ENCODE data around the gene DDTL. TPM values are rescaled to one million over a fixed set of nuclear protein-coding genes. Genes with fewer than 3 reads are reported as not detected.

DDTL gene
- total RNA-seq, 5 donors from 2014 or later (not counting 1 experiment from before 2014, with no cell fraction given), result 3.5 to 7.7 (median 3.9) TPM; not detected in 1

DNA sequence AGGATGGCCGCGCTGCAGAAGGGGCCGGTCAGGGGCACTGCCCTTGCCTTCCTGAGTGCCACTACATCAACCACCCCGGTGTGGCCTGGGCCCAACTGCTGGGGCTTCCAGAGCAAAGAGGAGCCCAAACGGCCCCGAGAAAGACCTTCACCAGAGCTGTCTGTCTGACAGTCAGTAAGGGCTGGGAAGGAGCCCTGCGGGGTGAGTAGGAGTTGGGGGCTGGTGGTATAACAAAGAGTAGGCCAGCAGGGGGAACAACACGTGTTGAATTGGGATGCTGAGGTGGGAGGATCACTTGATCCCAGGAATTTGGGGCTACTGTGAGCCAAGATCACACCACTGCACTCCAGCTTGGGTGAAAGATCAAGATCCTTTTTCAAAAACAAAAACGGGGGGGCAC is 34.6 kb downstream of the DDTL start:
- ATAC-seq (replicated peaks in 1 of 4) (no peak), DNase-seq (no peak)
- Mint-ChIP-seq H3K27ac (no peak overlapping the region), H3K4me3 (no peak overlapping the region), H3K4me1 (peaks cover 0 to 4% (median 0%) of the 10 kb centered on the region in 3 donors), H3K9me3 (no peaks in the 10 kb centered on the region), H3K36me3 (no peaks in the 10 kb centered on the region), H3K27me3 (peaks cover 3 to 4% of the 10 kb centered on the region in 2 donors)
- CTCF ChIA-PET, result no interaction called here
- H3K36me3 ChIP-seq (ENCODE audit: control insufficient read depth in 2 of 2, extremely low read depth in 1 of 2, insufficient read depth in 1 of 2, low read length in 1 of 2), result no peaks in the 10 kb centered on the region
- no peak overlapping the region for H3K27ac ChIP-seq (ENCODE audit: low read length)
- no peak overlapping the region for H3K4me3 ChIP-seq (ENCODE audit: control insufficient read depth in 1 of 2, extremely low read depth in 1 of 2, low read length in 1 of 2)
- H3K4me1 ChIP-seq (ENCODE audit: control insufficient read depth in 1 of 2, extremely low read depth in 1 of 2, insufficient read depth in 2 of 2, low read length in 2 of 2), result no peaks in the 10 kb centered on the region
- H3K27me3 ChIP-seq (replicated peaks in 1 of 2; ENCODE audit: control insufficient read depth in 2 of 2, extremely low read depth in 1 of 2, insufficient read depth in 2 of 2, low read length in 1 of 2), result peaks cover 0 to 48% of the 10 kb centered on the region in 2 experiments
- POLR2A ChIA-PET, result no interaction called here
- H3K9me3 ChIP-seq, result no peaks in the 10 kb centered on the region
- WGBS (ENCODE audit: insufficient coverage), result 89% methylated on average over 9 of the region's 9 CpGs

DNA sequence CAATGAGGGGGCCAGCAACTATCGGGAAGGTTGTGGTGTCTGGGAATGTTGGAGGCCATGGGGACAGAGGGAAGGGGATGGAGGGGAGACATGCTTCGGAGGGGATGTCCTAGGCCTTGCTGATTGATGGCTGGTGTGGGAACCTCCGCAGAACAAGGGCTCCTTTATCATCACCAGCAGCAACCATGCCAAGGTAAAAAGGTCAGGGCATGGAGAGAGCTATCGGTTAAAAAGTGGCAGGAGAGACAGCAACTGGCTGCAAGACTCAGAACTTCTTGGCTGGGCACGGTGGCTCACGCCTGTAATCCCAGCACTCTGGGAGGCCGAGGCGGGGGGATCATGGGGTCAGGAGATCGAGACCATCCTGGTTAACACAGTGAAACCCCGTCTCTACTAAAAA is 35.6 kb downstream of the DDTL start:
- ATAC-seq (replicated peaks in 1 of 4) (no peak), DNase-seq (no peak)
- no peak overlapping the region for H3K4me3 Mint-ChIP-seq
- ChIA-PET CTCF (no interaction called here), POLR2A (no interaction called here)
- 87% methylated on average over 4 of the region's 10 CpGs for WGBS (ENCODE audit: insufficient coverage)
- no peaks in the 10 kb centered on the region for H3K9me3 Mint-ChIP-seq
- H3K27ac ChIP-seq (ENCODE audit: low read length), result no peak overlapping the region
- peaks cover 0 to 4% (median 0%) of the 10 kb centered on the region in 3 donors for H3K4me1 Mint-ChIP-seq
- H3K27me3 Mint-ChIP-seq, result peaks cover 3 to 4% of the 10 kb centered on the region in 2 donors
- H3K36me3 Mint-ChIP-seq, result no peaks in the 10 kb centered on the region
- no peaks in the 10 kb centered on the region for H3K4me1 ChIP-seq (ENCODE audit: control insufficient read depth in 1 of 2, extremely low read depth in 1 of 2, insufficient read depth in 2 of 2, low read length in 2 of 2)
- H3K27ac Mint-ChIP-seq, result peak overlapping the region in 1 of 2 donors; percentile 22
- no peaks in the 10 kb centered on the region for H3K36me3 ChIP-seq (ENCODE audit: control insufficient read depth in 2 of 2, extremely low read depth in 1 of 2, insufficient read depth in 1 of 2, low read length in 1 of 2)
- H3K4me3 ChIP-seq (ENCODE audit: control insufficient read depth in 1 of 2, extremely low read depth in 1 of 2, low read length in 1 of 2), result no peak overlapping the region
- peaks cover 0 to 54% of the 10 kb centered on the region in 2 experiments for H3K27me3 ChIP-seq (replicated peaks in 1 of 2; ENCODE audit: control insufficient read depth in 2 of 2, extremely low read depth in 1 of 2, insufficient read depth in 2 of 2, low read length in 1 of 2)
- no peaks in the 10 kb centered on the region for H3K9me3 ChIP-seq

DNA sequence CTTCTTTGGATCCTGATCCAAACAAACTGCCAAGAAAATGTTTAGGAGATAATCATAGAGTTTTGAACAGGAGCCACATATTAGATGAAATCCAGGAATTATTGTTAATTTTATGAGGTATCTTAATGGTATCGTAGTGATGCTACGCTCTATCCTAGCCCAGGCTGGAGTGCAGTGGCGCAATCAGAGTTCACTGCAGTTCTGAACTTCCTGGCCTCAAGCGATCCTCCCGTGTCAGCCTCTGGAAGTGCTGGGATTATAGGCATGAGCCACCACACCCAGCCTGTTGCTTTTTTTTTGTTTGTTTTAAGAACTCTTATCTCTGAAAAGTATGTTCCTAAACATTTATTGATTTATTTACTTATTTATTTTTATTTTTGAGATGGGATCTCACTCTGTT is 36.2 kb downstream of the DDTL start:
- no peak overlapping the region for H3K27ac ChIP-seq (ENCODE audit: low read length)
- Mint-ChIP-seq H3K4me1 (no peaks in the 10 kb centered on the region), H3K36me3 (no peaks in the 10 kb centered on the region), H3K27me3 (peaks cover 3 to 4% of the 10 kb centered on the region in 2 donors), H3K9me3 (no peaks in the 10 kb centered on the region), H3K4me3 (no peak overlapping the region), H3K27ac (no peak overlapping the region)
- WGBS (ENCODE audit: insufficient coverage), result 86% methylated on average over 5 of the region's 5 CpGs
- CTCF ChIA-PET, result no interaction called here
- H3K36me3 ChIP-seq (ENCODE audit: control insufficient read depth in 2 of 2, extremely low read depth in 1 of 2, insufficient read depth in 1 of 2, low read length in 1 of 2), result no peaks in the 10 kb centered on the region
- no peaks in the 10 kb centered on the region for H3K4me1 ChIP-seq (ENCODE audit: control insufficient read depth in 1 of 2, extremely low read depth in 1 of 2, insufficient read depth in 2 of 2, low read length in 2 of 2)
- H3K9me3 ChIP-seq, result no peaks in the 10 kb centered on the region
- no peak for ATAC-seq (replicated peaks in 1 of 4)
- H3K4me3 ChIP-seq (ENCODE audit: control insufficient read depth in 1 of 2, extremely low read depth in 1 of 2, low read length in 1 of 2), result no peak overlapping the region
- H3K27me3 ChIP-seq (replicated peaks in 1 of 2; ENCODE audit: control insufficient read depth in 2 of 2, extremely low read depth in 1 of 2, insufficient read depth in 2 of 2, low read length in 1 of 2), result peaks cover 0 to 54% of the 10 kb centered on the region in 2 experiments
- no peak for DNase-seq
- POLR2A ChIA-PET, result no interaction called here

DNA sequence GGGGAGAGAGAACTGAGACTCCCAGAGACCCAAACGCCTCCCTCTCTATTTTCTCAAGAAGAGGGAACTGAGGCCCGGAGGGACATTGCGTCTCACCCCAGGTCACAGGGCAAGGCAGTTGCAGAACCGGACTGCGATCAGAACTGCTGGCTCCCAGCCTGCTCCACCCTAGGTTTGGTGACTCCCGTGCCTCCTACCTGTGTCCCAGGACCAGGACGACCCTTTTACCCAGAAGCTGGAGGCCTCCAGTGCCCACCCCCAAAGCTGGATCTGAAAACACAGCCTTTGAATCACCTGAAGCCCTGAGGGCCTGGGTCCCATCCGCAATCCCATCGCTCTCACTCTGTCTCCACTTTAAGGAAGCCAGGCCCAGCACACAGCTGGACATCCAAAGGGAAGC is 37.2 kb downstream of the DDTL start:
- Mint-ChIP-seq H3K4me1 (no peaks in the 10 kb centered on the region), H3K36me3 (no peaks in the 10 kb centered on the region), H3K27ac (no peak overlapping the region), H3K4me3 (no peak overlapping the region), H3K9me3 (no peaks in the 10 kb centered on the region), H3K27me3 (peaks cover 3 to 4% of the 10 kb centered on the region in 2 donors)
- no peaks in the 10 kb centered on the region for H3K4me1 ChIP-seq (ENCODE audit: control insufficient read depth in 1 of 2, extremely low read depth in 1 of 2, insufficient read depth in 2 of 2, low read length in 2 of 2)
- H3K36me3 ChIP-seq (ENCODE audit: control insufficient read depth in 2 of 2, extremely low read depth in 1 of 2, insufficient read depth in 1 of 2, low read length in 1 of 2), result no peaks in the 10 kb centered on the region
- WGBS (ENCODE audit: insufficient coverage), result 87% methylated on average over 8 of the region's 9 CpGs
- DNase-seq (no peak), ATAC-seq (replicated peaks in 1 of 4) (no peak)
- H3K27me3 ChIP-seq (replicated peaks in 1 of 2; ENCODE audit: control insufficient read depth in 2 of 2, extremely low read depth in 1 of 2, insufficient read depth in 2 of 2, low read length in 1 of 2), result peaks cover 0 to 51% of the 10 kb centered on the region in 2 experiments
- H3K4me3 ChIP-seq (ENCODE audit: control insufficient read depth in 1 of 2, extremely low read depth in 1 of 2, low read length in 1 of 2), result no peak overlapping the region
- H3K27ac ChIP-seq (ENCODE audit: low read length), result no peak overlapping the region
- no peaks in the 10 kb centered on the region for H3K9me3 ChIP-seq
- CTCF ChIA-PET, result interaction anchor here in 1 of 2 donors (0.6 kb wide), 1 partner anchor 247 kb away, joined by 3 read pairs; no protein-coding TSS in a partner anchor
- POLR2A ChIA-PET, result no interaction called here

DNA sequence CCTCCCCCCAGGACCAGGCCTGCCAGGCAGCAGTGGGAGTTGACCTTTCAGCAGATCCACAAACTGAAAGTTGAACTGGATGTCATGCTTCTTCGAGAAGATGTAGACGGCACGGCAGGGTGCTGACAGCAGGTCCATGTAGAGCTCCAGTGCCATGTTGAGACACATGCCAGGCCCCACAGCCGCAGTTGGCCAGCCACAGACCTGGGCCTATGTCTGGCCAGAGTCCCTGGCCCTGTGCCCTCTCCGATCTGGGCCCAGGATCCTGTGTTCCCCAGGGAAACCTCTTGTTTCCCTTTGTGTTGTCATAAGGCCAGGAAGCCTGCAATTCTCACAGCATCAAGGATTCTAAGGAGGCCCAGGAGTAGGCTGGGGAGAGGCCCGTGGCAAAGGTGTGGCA is 38.5 kb downstream of the DDTL start, which contains the start of gene GSTT4:
Gene GSTT4 (minus strand): TSS at position 253 of the 400 bp plus-strand sequence. CDS start 97 bp downstream, at position 156.
- DNase-seq (no peak), ATAC-seq (replicated peaks in 1 of 4) (no peak)
- Histone ChIP-seq H3K27ac (ENCODE audit: low read length) (no peak within 1 kb of the TSS), H3K9me3 (no peaks in the 10 kb centered on the region), H3K36me3 (ENCODE audit: control insufficient read depth in 2 of 2, extremely low read depth in 1 of 2, insufficient read depth in 1 of 2, low read length in 1 of 2) (no peaks in the 10 kb centered on the region), H3K4me1 (ENCODE audit: control insufficient read depth in 1 of 2, extremely low read depth in 1 of 2, insufficient read depth in 2 of 2, low read length in 2 of 2) (peaks cover 0 to under 1% of the 10 kb centered on the region in 2 experiments), H3K27me3 (replicated peaks in 1 of 2; ENCODE audit: control insufficient read depth in 2 of 2, extremely low read depth in 1 of 2, insufficient read depth in 2 of 2, low read length in 1 of 2) (peaks cover 0 to 47% of the 10 kb centered on the region in 2 experiments), H3K4me3 (ENCODE audit: control insufficient read depth in 1 of 2, extremely low read depth in 1 of 2, low read length in 1 of 2) (no peak within 1 kb of the TSS)
- H3K9me3 Mint-ChIP-seq, result no peaks in the 10 kb centered on the region
- POLR2A ChIA-PET, result no interaction called here
- 85% methylated on average over 6 of the region's 6 CpGs for WGBS (ENCODE audit: insufficient coverage)
- peaks cover 3 to 4% of the 10 kb centered on the region in 2 donors for H3K27me3 Mint-ChIP-seq
- CTCF ChIA-PET, result no interaction called here
- no peak within 1 kb of the TSS for H3K4me3 Mint-ChIP-seq
- no peaks in the 10 kb centered on the region for H3K36me3 Mint-ChIP-seq
- no peak within 1 kb of the TSS for H3K27ac Mint-ChIP-seq
- peaks cover 2% of the 10 kb centered on the region in 3 donors for H3K4me1 Mint-ChIP-seq

DNA sequence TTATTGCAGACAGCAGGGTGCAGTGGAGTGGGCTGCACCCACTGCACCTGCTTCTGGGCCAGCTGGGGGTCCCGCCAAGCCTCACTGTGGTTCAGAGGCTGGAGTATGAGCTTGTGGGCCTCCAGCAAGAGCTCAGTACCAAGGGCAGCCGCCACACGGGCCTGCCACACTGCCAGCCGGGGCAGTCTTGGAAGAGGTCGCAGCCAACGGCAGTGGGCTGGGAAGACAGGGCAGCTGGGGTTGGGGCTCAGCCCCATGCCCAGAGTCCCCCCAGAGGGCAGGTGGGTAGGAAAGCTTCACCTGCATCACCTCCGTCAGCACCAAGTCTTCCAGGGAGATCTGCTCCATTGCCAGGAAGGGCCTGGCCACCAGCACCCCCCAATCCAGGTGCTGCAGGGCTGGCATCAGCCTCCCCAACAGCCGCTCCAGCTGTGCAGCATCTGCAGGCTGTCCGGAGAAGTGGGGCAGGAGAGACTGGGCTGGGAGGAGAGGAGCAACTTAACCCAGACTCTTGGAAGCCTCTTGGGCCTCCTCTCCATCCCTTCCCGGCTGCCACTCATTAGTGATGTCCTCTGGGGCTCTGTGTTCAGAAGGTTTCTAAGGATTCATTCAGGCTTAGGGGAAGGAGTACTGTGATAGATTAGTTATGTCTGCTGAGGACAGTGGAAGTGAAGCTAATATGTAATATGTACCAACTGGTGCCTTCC is 39.7 kb downstream of the DDTL start:
- H3K27ac Mint-ChIP-seq, result no peak overlapping the region
- no peaks in the 10 kb centered on the region for H3K9me3 Mint-ChIP-seq
- ATAC-seq (replicated peaks in 1 of 4) (no peak), DNase-seq (no peak)
- H3K4me1 Mint-ChIP-seq, result peaks cover 7 to 14% (median 10%) of the 10 kb centered on the region in 3 donors
- H3K4me3 ChIP-seq (ENCODE audit: control insufficient read depth in 1 of 2, extremely low read depth in 1 of 2, low read length in 1 of 2), result no peak overlapping the region
- no peak overlapping the region for H3K27ac ChIP-seq (ENCODE audit: low read length)
- no peaks in the 10 kb centered on the region for H3K9me3 ChIP-seq
- peaks cover 0 to 7% of the 10 kb centered on the region in 2 experiments for H3K4me1 ChIP-seq (ENCODE audit: control insufficient read depth in 1 of 2, extremely low read depth in 1 of 2, insufficient read depth in 2 of 2, low read length in 2 of 2)
- ChIA-PET POLR2A (interaction anchor here in 1 of 2 donors (0.6 kb wide), 1 partner anchor 210 kb away, joined by 3 read pairs; no protein-coding TSS in a partner anchor), CTCF (interaction anchor here in 1 of 2 donors (0.6 kb wide), 1 partner anchor 148 kb away, joined by 4 read pairs; no protein-coding TSS in a partner anchor)
- no peaks in the 10 kb centered on the region for H3K36me3 ChIP-seq (ENCODE audit: control insufficient read depth in 2 of 2, extremely low read depth in 1 of 2, insufficient read depth in 1 of 2, low read length in 1 of 2)
- WGBS (ENCODE audit: insufficient coverage), result 68% methylated on average over 7 of the region's 10 CpGs
- H3K27me3 ChIP-seq (replicated peaks in 1 of 2; ENCODE audit: control insufficient read depth in 2 of 2, extremely low read depth in 1 of 2, insufficient read depth in 2 of 2, low read length in 1 of 2), result peaks cover 0 to 46% of the 10 kb centered on the region in 2 experiments
- no peaks in the 10 kb centered on the region for H3K36me3 Mint-ChIP-seq
- H3K4me3 Mint-ChIP-seq, result no peak overlapping the region
- peaks cover 3 to 4% of the 10 kb centered on the region in 2 donors for H3K27me3 Mint-ChIP-seq

Measured in T-cell (primary cell).